Kidney capillary endothelial cell (primary cell): Measurements from ENCODE around the gene SCAMP3.
"Not testable (repeated sequence)": the region's sequence is repeated elsewhere in the genome, so short reads cannot be mapped to it uniquely, and the experiment has no call there.

Experiments used
- DNase-seq: peaks from one replicate; pipeline ENCODE4 v3.0.0-alpha.2; 2018; ENCODE audit warnings: low spot score

The SCAMP3 gene

DNA sequence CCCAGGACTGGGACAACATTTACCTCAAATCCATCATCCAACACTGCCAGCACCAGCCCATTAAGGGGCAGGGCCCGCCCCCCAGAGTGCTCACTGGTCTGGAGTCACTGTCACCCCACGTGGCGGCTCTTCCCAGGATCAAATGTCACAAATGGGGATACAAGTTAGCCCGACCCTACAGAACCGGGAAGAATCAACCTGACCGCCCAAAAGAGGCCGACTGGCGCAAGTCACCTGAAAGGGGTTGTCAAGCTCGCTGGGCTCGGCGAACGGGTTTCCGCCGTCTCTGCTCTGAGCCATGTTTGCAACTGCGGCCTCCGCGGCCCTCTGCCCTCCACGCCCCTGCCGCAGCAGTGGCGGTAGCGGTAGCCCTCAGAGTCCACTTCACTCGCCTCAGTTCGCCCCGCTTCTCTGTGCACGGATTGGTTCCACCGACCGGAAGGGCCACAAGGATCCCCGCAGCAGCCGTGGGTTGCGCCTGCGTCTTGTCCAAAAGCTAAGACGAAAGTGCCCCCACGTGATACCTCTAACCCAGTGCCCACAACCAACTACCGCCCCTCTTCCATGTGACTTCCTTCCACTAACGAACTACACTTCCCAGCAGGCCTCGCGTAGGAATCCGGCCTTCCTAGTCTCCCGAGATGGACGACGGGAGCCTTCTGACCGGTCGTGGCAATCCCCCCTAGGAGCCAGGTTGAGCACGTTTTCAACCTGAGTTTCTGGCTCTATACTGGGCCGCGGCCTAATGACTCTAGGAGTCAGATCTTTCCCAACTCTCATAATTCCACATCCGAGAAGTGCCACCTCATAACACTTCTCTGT, at the start of gene SCAMP3:
Gene SCAMP3 (minus strand): TSS at position 509 of the 822 bp plus-strand sequence. CDS start 209 bp downstream, at position 300.
- DNase-seq, result peak; percentile 97

GRCh38 chr1:155309423-155310021, 47.4 kb upstream of the SCAMP3 start:
- peak; percentile 83 for DNase-seq

- peak; percentile 98 for DNase-seq
These were observed 46.6 kb upstream of the SCAMP3 start, which contains the start of gene FDPS for GRCh38 chr1:155308493-155309422. TSS of gene FDPS (plus strand) at chr1:155308866. CDS start at chr1:155309790, 924 bp downstream.

GRCh38 chr1:155307247-155307740, 45.1 kb upstream of the SCAMP3 start:
- DNase-seq, result peak; percentile 50

DNA sequence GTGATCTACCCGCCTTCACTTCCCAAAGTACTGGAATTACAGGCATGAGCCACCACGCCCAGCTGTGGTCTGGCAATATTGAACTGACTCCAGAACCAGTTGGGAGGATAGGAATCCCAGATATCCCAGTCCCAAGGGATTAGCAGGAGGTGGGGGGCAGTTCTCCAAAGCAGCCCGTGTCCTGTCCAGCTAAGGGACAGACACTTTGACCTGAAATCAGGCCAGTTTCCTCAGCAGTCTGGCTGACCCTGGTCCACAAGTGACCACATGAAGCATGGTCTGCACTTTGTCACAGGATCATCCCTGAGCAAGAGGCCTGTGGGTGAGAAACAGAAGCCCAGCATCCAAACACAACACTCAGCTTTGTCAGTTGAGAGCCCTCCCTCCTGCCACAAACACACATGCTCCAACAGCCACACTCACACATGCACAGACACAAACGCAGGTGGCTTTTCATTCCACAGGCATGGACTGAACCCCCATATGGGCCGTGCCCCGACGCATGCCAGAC, 43.8 kb upstream of the SCAMP3 start:
- DNase-seq, result no peak

DNA sequence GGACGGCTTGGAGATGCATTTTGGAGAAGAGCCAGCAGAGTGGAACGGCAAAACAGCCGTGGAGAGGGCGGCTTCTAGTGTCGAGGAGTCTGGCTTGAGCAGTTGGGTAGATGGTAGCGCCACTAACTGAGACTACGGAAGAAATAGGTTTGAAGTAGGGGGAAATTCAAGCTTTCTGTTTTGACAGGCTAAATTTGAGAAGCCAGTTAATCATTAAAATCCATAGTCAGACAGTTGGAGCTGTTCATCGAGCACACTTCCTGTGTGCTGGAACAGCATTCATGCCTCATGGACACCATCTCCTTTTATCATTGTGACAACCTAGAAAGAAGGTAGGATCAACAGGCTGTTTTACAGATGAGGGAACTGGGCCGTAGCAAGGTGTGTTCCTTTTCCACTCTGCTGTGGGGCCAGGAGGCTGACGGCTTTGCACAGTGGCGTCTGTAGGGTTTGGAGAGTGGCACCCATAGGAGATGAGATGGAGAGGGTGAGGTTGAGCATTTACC, 42.5 kb upstream of the SCAMP3 start:
- no peak for DNase-seq

DNA sequence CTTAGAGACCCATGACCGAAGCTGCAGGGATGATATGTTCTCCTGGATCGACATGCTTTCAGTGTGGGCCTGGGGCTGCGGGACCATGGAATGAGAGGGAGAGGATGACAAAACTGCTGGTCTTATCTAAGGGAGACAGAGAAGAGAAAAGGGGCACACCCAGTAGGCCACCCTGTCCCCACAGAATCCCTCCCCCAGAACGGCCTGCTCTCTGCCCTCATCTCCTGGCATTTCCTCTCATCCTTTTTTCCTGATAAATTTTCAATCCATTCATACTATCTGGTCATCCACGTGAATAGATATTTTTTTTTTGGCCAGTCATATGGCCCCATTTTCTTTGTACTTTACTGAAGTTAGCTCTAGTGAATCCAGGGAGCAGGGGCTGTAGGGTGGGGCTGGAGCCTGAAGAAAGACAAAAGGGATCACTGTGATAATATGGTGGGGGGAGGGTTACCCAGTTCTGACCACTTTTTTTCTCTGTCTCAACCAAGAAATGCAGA, 39.2 kb upstream of the SCAMP3 start, which contains the start of gene PKLR:
Gene PKLR (minus strand): TSS at position 97 of the 500 bp plus-strand sequence. CDS start 43 bp downstream, at position 54.
- no peak for DNase-seq

DNA sequence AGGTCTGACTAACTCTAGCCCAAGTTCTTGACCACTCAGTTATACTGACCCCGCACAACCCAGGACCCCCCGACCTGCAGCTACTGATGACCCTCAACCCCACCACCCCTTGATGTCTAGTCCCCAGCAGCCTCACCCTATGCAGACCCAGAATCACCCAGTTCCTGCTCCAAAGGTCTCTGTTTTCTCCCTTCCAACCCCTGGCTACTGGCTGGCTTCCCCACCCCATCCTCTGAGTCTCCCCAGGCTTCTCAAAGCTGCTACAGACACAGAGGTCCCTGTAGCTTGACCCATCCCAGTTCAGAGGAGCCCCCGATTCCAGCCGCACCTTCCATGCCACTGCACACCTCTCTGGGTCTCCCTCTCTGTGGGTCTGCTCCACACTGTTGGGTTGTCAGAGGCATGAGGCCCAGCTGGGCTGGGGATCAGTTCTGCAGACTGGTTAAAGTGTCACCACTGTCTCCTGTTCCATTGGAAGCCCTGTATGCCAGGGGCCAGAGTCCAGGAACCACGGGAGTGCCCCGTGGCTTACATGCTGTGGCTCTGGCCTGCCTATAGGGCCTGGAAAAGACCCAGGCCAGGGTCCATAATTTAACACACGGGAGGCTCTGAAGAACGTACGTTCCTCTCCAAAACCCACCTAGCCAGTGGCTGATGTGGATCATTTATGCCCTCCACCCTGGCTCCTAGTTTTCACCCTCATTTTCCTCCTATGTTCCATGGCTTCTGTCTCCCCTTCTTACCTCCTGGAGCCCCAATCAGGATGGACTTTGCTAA, 38.6 kb upstream of the SCAMP3 start:
- no peak for DNase-seq

GRCh38 chr1:155300024-155300423, 37.9 kb upstream of the SCAMP3 start:
- no peak for DNase-seq

- no peak for DNase-seq
These were observed 35.2 kb upstream of the SCAMP3 start for GRCh38 chr1:155297384-155297783.

DNA sequence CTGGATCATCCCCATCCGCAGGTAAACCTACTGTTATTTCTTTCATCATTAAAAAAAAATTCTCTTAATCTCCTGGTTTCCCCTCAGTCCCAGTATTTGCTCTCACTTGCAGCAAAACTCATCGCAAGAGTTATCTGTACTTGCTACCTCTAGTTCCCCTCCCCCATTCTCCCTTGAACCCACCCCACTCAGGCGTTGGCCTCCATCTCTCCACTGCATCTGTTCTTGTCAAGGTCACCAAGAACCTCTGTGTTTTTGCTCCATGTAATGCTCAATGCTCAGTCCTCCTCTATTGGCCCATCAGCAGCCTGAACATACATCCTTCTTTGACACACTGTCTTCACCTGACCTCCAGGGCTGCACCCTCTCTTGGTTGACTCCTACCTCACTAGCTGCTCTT, 34.5 kb upstream of the SCAMP3 start:
- DNase-seq, result no peak

GRCh38 chr1:155295942-155296267, 33.7 kb upstream of the SCAMP3 start:
- no peak for DNase-seq

GRCh38 chr1:155295183-155295941, 33.2 kb upstream of the SCAMP3 start:
- DNase-seq, result no peak

DNA sequence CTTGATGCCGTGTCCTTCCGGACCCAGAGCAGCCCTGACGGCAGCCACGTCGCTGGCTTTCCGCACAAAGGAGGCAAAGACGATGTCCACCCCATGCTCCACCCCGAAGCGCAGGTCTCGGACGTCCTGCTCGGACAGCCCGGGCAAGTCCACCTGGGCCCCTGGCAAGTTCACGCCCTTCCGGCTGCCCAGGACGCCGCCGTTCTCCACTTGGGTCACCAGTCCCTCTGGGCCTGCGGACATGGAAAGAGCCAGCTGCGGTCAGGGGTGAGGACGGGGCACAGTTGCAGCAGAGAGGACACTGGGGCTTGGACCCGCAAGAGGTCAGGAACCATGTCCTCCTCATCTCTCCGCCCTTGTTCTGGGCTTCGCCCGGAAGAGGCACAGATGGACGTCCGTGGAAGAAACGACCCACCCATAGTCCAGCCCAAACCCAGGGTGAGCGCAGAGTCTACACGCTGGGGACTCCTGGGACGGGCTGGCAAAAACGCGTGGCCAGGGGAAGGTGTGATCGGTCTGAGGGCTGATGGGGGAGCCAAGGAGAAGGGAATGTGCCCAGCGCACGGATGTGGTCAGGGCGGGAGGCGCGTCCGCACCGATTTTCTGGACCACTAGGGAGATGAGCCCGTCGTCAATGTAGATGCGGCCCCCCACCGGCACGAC, 32.5 kb upstream of the SCAMP3 start:
- no peak for DNase-seq

DNA sequence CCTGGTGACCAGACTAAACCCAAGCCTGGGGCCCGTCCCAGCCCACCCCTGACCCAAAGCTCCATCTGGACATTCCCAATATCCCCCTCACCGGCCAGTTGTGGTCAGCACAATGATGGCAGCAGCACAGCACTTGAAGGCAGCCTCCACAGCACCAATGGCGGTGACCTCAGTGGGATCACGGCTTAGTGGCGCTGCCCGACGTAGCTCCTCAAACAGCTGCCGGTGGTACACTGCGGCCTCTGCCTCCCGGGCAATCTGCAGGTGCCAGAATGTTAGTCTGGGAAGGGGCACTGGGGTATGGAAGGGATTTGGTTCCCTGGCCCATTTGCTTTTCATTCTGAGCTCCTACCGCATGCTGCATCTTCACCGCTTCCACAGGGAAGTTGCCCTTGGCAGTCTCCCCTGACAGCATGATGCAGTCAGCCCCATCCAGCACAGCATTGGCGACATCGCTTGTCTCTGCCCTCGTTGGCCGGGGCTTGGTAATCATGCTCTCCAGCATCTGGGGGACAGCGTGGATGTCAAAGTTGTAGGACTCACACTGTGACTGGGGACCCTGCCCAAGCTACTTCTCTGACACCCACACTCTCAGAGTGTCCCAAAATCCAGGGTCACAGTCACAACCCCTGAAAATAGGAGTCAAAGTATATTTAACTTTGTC, 31.1 kb upstream of the SCAMP3 start:
- DNase-seq, result no peak

DNA sequence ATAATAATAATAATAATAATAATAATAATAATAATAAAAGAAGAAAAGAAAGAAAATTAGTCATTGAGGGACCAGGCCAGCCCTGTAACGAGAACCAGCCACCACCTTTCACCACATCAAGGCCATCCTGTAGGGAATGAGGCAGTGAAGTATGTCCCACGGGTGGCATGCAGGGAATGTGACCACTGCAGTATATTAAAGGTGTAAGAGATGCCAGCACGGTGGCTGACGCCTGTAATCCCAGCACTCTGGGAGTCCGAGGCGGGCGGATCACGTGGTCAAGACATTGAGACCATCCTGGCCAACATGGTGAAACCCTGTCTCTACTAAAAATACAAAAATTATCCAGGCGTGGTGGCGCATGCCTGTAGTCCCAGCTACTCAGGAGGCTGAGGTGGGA, 28.8 kb upstream of the SCAMP3 start:
- DNase-seq, result not testable (repeated sequence)

GRCh38 chr1:155287987-155288543, 25.9 kb upstream of the SCAMP3 start:
- DNase-seq, result no peak

DNA sequence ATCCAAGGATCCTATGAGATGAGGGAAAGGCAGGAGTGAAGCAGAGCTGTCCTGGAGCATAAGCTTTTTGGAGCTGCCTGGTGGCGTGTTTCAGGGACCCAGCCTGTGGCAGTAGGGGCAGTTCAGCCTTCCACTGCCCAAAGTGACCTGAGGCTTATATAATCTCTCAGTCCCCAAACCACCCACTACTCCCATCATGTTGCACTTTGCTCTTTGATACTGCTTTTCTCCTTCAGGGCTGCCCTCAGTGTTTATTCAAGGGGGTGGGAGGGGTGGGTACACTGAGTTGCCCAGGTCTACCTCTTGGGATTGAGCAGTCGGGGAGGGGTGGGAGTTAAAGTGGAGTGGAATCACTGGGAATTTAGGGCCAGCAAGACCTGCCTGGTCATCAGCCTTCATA, 24.4 kb upstream of the SCAMP3 start:
- no peak for DNase-seq

DNA sequence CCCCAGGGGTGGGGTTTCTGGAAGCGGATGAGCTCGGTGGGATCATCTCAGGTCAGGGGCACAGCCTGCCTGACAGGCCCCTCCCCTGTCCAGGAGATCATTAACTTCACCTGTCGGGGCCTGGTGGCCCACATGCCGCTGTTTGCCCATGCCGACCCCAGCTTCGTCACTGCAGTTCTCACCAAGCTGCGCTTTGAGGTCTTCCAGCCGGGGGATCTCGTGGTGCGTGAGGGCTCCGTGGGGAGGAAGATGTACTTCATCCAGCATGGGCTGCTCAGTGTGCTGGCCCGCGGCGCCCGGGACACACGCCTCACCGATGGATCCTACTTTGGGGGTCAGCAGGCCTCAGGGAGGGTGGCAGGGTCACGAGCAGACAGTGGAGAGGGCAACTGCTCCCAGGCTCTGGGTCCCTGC, 23.5 kb upstream of the SCAMP3 start:
- no peak for DNase-seq
